ENCODE data around the gene TNP1. TPM values are rescaled to one million over a fixed set of nuclear protein-coding genes. Genes with fewer than 3 reads are reported as not detected.

Gene TNP1
- polyA plus RNA-seq, 4 donors = not detected

- H3K27ac ChIP-seq (ENCODE audit: low read depth in 1 of 3, low read length in 2 of 3) = no peak overlapping the region
- 13 to 59% (median 15%) methylated on average over 10 of the region's 10 CpGs for WGBS, 3 donors
- no peak for FAIRE-seq
- DNase-seq = peak in 1 of 2 donors; percentile 28
- no peak overlapping the region for H3K4me3 ChIP-seq (ENCODE audit: low read depth in 1 of 3, low read length in 3 of 3)
- no peaks in the 10 kb centered on the region for H3K36me3 ChIP-seq (ENCODE audit: control insufficient read depth in 3 of 3, insufficient read depth in 2 of 3, low read depth in 1 of 3, low read length in 3 of 3)
- H3K9me3 ChIP-seq (ENCODE audit: control insufficient read depth in 2 of 2, insufficient read depth in 1 of 2, low read depth in 1 of 2, low read length in 1 of 2) = no peaks in the 10 kb centered on the region
- H3K27me3 ChIP-seq (ENCODE audit: control insufficient read depth in 3 of 3, insufficient read depth in 3 of 3, low read length in 3 of 3) = no peaks in the 10 kb centered on the region
- H3K4me1 ChIP-seq (ENCODE audit: control insufficient read depth in 3 of 3, insufficient read depth in 2 of 3, low read depth in 1 of 3, low read length in 2 of 3) = peaks cover 0 to 6% (median 0%) of the 10 kb centered on the region in 3 donors
Observed at GRCh38 chr2:216849987-216850386, 9.9 kb downstream of the TNP1 start.

DNA sequence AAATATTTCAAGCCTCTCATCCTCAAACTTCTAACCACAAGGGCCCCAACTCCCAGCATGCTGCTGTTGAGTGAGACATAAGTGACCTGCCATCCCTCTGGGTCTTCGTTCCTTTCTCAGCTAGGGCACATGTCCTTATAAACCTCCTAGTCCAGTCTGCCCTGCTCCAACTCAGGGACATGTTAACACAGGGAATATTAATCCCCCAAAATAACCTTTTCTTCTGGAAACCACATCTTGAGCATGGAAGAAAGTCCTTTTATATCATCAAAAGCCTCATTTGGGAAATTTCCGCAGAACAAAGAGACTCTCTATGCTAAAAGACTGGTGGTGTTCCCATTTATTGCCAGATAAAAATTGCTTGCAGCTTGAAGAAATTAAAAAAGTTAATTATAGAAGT lies 14.4 kb downstream of the TNP1 start:
- Histone ChIP-seq H3K27me3 (ENCODE audit: control insufficient read depth in 3 of 3, insufficient read depth in 3 of 3, low read length in 3 of 3) (no peaks in the 10 kb centered on the region), H3K36me3 (ENCODE audit: control insufficient read depth in 3 of 3, insufficient read depth in 2 of 3, low read depth in 1 of 3, low read length in 3 of 3) (no peaks in the 10 kb centered on the region), H3K4me1 (ENCODE audit: control insufficient read depth in 3 of 3, insufficient read depth in 2 of 3, low read depth in 1 of 3, low read length in 2 of 3) (no peaks in the 10 kb centered on the region), H3K9me3 (ENCODE audit: control insufficient read depth in 2 of 2, insufficient read depth in 1 of 2, low read depth in 1 of 2, low read length in 1 of 2) (no peaks in the 10 kb centered on the region), H3K4me3 (ENCODE audit: low read depth in 1 of 3, low read length in 3 of 3) (no peak overlapping the region), H3K27ac (ENCODE audit: low read depth in 1 of 3, low read length in 2 of 3) (no peak overlapping the region)
- DNase-seq (no peak), FAIRE-seq (no peak)
- WGBS, 3 donors = 83 to 87% (median 84%) methylated on average over 2 of the region's 2 CpGs

- DNase-seq = no peak
- 66 to 86% (median 83%) methylated on average over 10 of the region's 10 CpGs for WGBS, 3 donors
- no peak for FAIRE-seq
- Histone ChIP-seq H3K9me3 (ENCODE audit: control insufficient read depth in 2 of 2, insufficient read depth in 1 of 2, low read depth in 1 of 2, low read length in 1 of 2) (no peaks in the 10 kb centered on the region), H3K4me3 (ENCODE audit: low read depth in 1 of 3, low read length in 3 of 3) (no peak overlapping the region), H3K27me3 (ENCODE audit: control insufficient read depth in 3 of 3, insufficient read depth in 3 of 3, low read length in 3 of 3) (no peaks in the 10 kb centered on the region), H3K36me3 (ENCODE audit: control insufficient read depth in 3 of 3, insufficient read depth in 2 of 3, low read depth in 1 of 3, low read length in 3 of 3) (no peaks in the 10 kb centered on the region), H3K27ac (ENCODE audit: low read depth in 1 of 3, low read length in 2 of 3) (no peak overlapping the region), H3K4me1 (ENCODE audit: control insufficient read depth in 3 of 3, insufficient read depth in 2 of 3, low read depth in 1 of 3, low read length in 2 of 3) (no peaks in the 10 kb centered on the region)
Observed at GRCh38 chr2:216842636-216843035, 17.2 kb downstream of the TNP1 start.

GRCh38 chr2:216839688-216840087 lies 20.2 kb downstream of the TNP1 start:
- Histone ChIP-seq H3K4me3 (ENCODE audit: low read depth in 1 of 3, low read length in 3 of 3) (no peak overlapping the region), H3K9me3 (ENCODE audit: control insufficient read depth in 2 of 2, insufficient read depth in 1 of 2, low read depth in 1 of 2, low read length in 1 of 2) (no peaks in the 10 kb centered on the region), H3K4me1 (ENCODE audit: control insufficient read depth in 3 of 3, insufficient read depth in 2 of 3, low read depth in 1 of 3, low read length in 2 of 3) (no peaks in the 10 kb centered on the region), H3K27ac (ENCODE audit: low read depth in 1 of 3, low read length in 2 of 3) (no peak overlapping the region), H3K36me3 (ENCODE audit: control insufficient read depth in 3 of 3, insufficient read depth in 2 of 3, low read depth in 1 of 3, low read length in 3 of 3) (no peaks in the 10 kb centered on the region), H3K27me3 (ENCODE audit: control insufficient read depth in 3 of 3, insufficient read depth in 3 of 3, low read length in 3 of 3) (no peaks in the 10 kb centered on the region)
- 91 to 93% (median 91%) methylated on average over 3 of the region's 3 CpGs for WGBS, 3 donors
- FAIRE-seq (no peak), DNase-seq (no peak)

- 59 to 90% (median 67%) methylated on average over 5 of the region's 5 CpGs for WGBS, 3 donors
- H3K9me3 ChIP-seq (ENCODE audit: control insufficient read depth in 2 of 2, insufficient read depth in 1 of 2, low read depth in 1 of 2, low read length in 1 of 2) = no peaks in the 10 kb centered on the region
- H3K4me3 ChIP-seq (ENCODE audit: low read depth in 1 of 3, low read length in 3 of 3) = no peak overlapping the region
- no peak overlapping the region for H3K27ac ChIP-seq (ENCODE audit: low read depth in 1 of 3, low read length in 2 of 3)
- DNase-seq = no peak
- H3K27me3 ChIP-seq (ENCODE audit: control insufficient read depth in 3 of 3, insufficient read depth in 3 of 3, low read length in 3 of 3) = peaks cover 0 to 3% (median 0%) of the 10 kb centered on the region in 3 donors
- no peaks in the 10 kb centered on the region for H3K4me1 ChIP-seq (ENCODE audit: control insufficient read depth in 3 of 3, insufficient read depth in 2 of 3, low read depth in 1 of 3, low read length in 2 of 3)
- no peaks in the 10 kb centered on the region for H3K36me3 ChIP-seq (ENCODE audit: control insufficient read depth in 3 of 3, insufficient read depth in 2 of 3, low read depth in 1 of 3, low read length in 3 of 3)
- FAIRE-seq = no peak
Observed at GRCh38 chr2:216838151-216838550, 21.7 kb downstream of the TNP1 start.

DNA sequence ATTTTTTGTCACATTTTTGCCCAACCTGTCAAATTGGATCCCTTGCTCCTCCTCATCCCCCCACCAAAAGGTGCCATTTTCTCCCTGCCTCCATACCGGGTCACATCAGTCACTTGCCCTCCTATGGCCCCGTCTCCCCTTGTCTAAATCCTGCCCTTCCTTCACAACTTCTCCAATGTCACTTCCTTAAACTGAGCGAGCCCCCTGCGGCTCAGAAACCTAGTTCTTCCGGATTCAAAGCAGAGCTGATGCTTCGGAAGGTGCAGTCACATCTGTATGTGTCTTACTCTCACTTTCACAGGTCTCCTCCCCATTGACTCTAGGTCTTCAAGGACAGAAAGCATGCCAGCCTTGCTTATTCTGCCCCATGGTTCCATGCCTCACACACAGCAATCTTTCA lies 22.1 kb downstream of the TNP1 start:
- 70 to 83% (median 74%) methylated on average over 6 of the region's 6 CpGs for WGBS, 3 donors
- Histone ChIP-seq H3K4me3 (ENCODE audit: low read depth in 1 of 3, low read length in 3 of 3) (no peak overlapping the region), H3K4me1 (ENCODE audit: control insufficient read depth in 3 of 3, insufficient read depth in 2 of 3, low read depth in 1 of 3, low read length in 2 of 3) (no peaks in the 10 kb centered on the region), H3K36me3 (ENCODE audit: control insufficient read depth in 3 of 3, insufficient read depth in 2 of 3, low read depth in 1 of 3, low read length in 3 of 3) (no peaks in the 10 kb centered on the region), H3K9me3 (ENCODE audit: control insufficient read depth in 2 of 2, insufficient read depth in 1 of 2, low read depth in 1 of 2, low read length in 1 of 2) (no peaks in the 10 kb centered on the region), H3K27me3 (ENCODE audit: control insufficient read depth in 3 of 3, insufficient read depth in 3 of 3, low read length in 3 of 3) (peaks cover 0 to 3% (median 0%) of the 10 kb centered on the region in 3 donors), H3K27ac (ENCODE audit: low read depth in 1 of 3, low read length in 2 of 3) (no peak overlapping the region)
- no peak for FAIRE-seq
- no peak for DNase-seq

DNA sequence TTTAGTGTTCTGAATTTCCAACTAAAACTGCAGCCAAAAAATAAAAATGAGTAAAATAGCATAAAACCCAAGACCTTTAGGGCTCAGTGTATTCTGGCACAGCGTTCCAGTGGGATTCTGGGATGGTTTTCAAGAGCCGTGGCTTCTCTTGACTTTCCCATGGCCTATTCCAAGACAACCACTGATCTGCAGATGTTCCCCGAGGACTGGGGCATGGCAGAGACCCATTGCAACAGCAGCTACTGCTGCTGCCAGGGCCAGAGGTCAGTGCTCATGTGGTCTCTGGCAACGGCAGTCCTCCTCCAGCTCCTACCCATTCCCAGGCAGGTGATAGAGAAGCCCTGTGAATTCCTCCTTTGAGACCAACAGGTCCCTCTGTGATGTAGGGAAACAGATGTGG lies 26.8 kb downstream of the TNP1 start:
- no peaks in the 10 kb centered on the region for H3K4me1 ChIP-seq (ENCODE audit: control insufficient read depth in 3 of 3, insufficient read depth in 2 of 3, low read depth in 1 of 3, low read length in 2 of 3)
- no peaks in the 10 kb centered on the region for H3K9me3 ChIP-seq (ENCODE audit: control insufficient read depth in 2 of 2, insufficient read depth in 1 of 2, low read depth in 1 of 2, low read length in 1 of 2)
- H3K36me3 ChIP-seq (ENCODE audit: control insufficient read depth in 3 of 3, insufficient read depth in 2 of 3, low read depth in 1 of 3, low read length in 3 of 3) = no peaks in the 10 kb centered on the region
- no peak for DNase-seq
- H3K27me3 ChIP-seq (ENCODE audit: control insufficient read depth in 3 of 3, insufficient read depth in 3 of 3, low read length in 3 of 3) = peaks cover 0 to 3% (median 0%) of the 10 kb centered on the region in 3 donors
- 63 to 76% (median 71%) methylated on average over 4 of the region's 4 CpGs for WGBS, 3 donors
- no peak for FAIRE-seq
- no peak overlapping the region for H3K27ac ChIP-seq (ENCODE audit: low read depth in 1 of 3, low read length in 2 of 3)
- no peak overlapping the region for H3K4me3 ChIP-seq (ENCODE audit: low read depth in 1 of 3, low read length in 3 of 3)

DNA sequence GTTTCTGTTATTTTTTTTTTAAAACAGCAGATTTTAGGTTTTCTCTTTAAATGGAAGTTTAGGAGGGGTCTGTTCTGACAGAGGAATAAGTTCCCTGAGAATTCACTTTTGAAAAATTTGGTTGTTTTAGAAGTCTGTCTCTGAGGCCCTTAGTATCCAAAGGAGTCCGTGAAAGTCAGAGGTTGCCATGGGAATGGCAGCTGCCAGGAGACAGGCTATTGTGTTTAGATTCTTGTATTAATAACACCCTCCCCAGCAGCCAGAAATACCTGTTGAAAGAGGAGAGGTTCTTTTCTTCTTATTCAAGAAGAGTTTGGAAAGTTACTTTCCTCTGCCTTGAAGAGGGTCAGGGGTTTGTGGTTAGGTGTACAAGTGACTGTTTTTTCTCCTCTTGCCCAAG lies 29.5 kb downstream of the TNP1 start:
- H3K27ac ChIP-seq (ENCODE audit: low read depth in 1 of 3, low read length in 2 of 3) = no peak overlapping the region
- no peak overlapping the region for H3K4me3 ChIP-seq (ENCODE audit: low read depth in 1 of 3, low read length in 3 of 3)
- no peak for DNase-seq
- WGBS, 3 donors = 81 to 85% (median 83%) methylated on average over 1 of the region's 1 CpG
- no peaks in the 10 kb centered on the region for H3K9me3 ChIP-seq (ENCODE audit: control insufficient read depth in 2 of 2, insufficient read depth in 1 of 2, low read depth in 1 of 2, low read length in 1 of 2)
- no peaks in the 10 kb centered on the region for H3K36me3 ChIP-seq (ENCODE audit: control insufficient read depth in 3 of 3, insufficient read depth in 2 of 3, low read depth in 1 of 3, low read length in 3 of 3)
- H3K27me3 ChIP-seq (ENCODE audit: control insufficient read depth in 3 of 3, insufficient read depth in 3 of 3, low read length in 3 of 3) = peaks cover 0 to 6% (median 0%) of the 10 kb centered on the region in 3 donors
- FAIRE-seq = no peak
- no peaks in the 10 kb centered on the region for H3K4me1 ChIP-seq (ENCODE audit: control insufficient read depth in 3 of 3, insufficient read depth in 2 of 3, low read depth in 1 of 3, low read length in 2 of 3)

DNA sequence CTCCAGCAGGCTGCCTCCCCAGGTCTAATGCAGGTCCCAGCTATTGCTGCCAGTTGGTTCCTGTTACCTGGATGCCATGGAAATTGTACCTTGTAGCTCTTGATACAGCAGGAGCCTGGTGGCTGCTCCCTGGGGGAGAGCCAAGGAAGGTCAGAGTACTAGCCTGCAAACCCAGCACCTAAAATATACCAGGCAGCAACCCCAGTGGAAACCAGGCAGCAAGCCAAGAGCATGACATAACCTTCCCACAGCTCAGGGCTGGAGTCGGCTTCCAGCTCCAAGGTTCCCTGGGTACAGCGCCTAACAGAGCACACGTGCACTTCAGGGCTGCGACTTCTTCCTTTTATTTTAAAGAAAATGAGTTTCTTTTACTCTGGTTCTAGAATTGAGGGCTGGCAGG lies 30.3 kb downstream of the TNP1 start:
- Histone ChIP-seq H3K4me3 (ENCODE audit: low read depth in 1 of 3, low read length in 3 of 3) (no peak overlapping the region), H3K36me3 (ENCODE audit: control insufficient read depth in 3 of 3, insufficient read depth in 2 of 3, low read depth in 1 of 3, low read length in 3 of 3) (no peaks in the 10 kb centered on the region), H3K9me3 (ENCODE audit: control insufficient read depth in 2 of 2, insufficient read depth in 1 of 2, low read depth in 1 of 2, low read length in 1 of 2) (no peaks in the 10 kb centered on the region), H3K27me3 (ENCODE audit: control insufficient read depth in 3 of 3, insufficient read depth in 3 of 3, low read length in 3 of 3) (peaks cover 0 to 6% (median 0%) of the 10 kb centered on the region in 3 donors), H3K27ac (ENCODE audit: low read depth in 1 of 3, low read length in 2 of 3) (no peak overlapping the region), H3K4me1 (ENCODE audit: control insufficient read depth in 3 of 3, insufficient read depth in 2 of 3, low read depth in 1 of 3, low read length in 2 of 3) (no peaks in the 10 kb centered on the region)
- FAIRE-seq = no peak
- peak; percentile 25 to 37 for DNase-seq
- 20 to 40% (median 37%) methylated on average over 4 of the region's 4 CpGs for WGBS, 3 donors
